Body of pancreas (tissue), 4 donors: ENCODE measurements around the gene FBXO31. TPM values are rescaled to one million over a fixed set of nuclear protein-coding genes. Genes with fewer than 3 reads are reported as not detected.
"Not testable (repeated sequence)": the region's sequence is repeated elsewhere in the genome, so short reads cannot be mapped to it uniquely, and the experiment has no call there.

Source experiments
- ATAC-seq: fragments of 150-250 bp; one replicate; pipeline ENCODE4 v1.9.1; 2016
- DNase-seq, 4 donors: peaks; one replicate each; pipeline ENCODE4 v3.0.0-alpha.2; 2019
- H3K27ac ChIP-seq, 4 donors: fragments of 200-600 bp; sonication (generic); 1 replicate in 3 of 4; 2 replicates in 1 of 4; pipeline versions ENCODE4 v1.5.1 to v1.6.1; 2016 to 2019; ENCODE audit warnings: mild to moderate bottlenecking in 1 of 4, mixed read lengths in 1 of 4, moderate library complexity in 1 of 4
- H3K27me3 ChIP-seq, 2 donors: fragments of 200-600 bp; sonication (generic); one replicate each; pipeline ENCODE4 v1.6.0; 2016; ENCODE audit warnings: mild to moderate bottlenecking in 1 of 2
- H3K36me3 ChIP-seq, 2 donors: fragments of 200-600 bp; sonication (generic); replicated peaks in 1 of 2; 2 replicates each; pipeline ENCODE4 v1.5.1; 2016; ENCODE audit warnings: low read depth in 2 of 2; ENCODE audit not compliant: insufficient read depth in 1 of 2
- H3K4me1 ChIP-seq: fragments of 200-600 bp; sonication (generic); one replicate; pipeline ENCODE4 v1.6.0; 2016
- H3K4me3 ChIP-seq, 2 donors: fragments of 200-600 bp; sonication (generic); 1 replicate in 1 of 2; 2 replicates in 1 of 2; pipeline ENCODE4 v1.5.1; 2016 to 2019
- H3K9me3 ChIP-seq, 3 donors: fragments of 200-600 bp; sonication (generic); 1 replicate in 2 of 3; 2 replicates in 1 of 3; pipeline ENCODE4 v1.5.1; 2016
- CTCF ChIP-seq, 7 experiments: fragments of 450-650 bp in 4 of 7; fragments of 200-600 bp in 3 of 7; sonication (generic) in 3 of 7; IDR thresholded peaks; one replicate each; pipeline ENCODE4 v1.5.1; 2016 to 2019; ENCODE audit warnings: antibody characterized with exemption in 7 of 7
- POLR2A ChIP-seq, 3 donors: fragments of 450-650 bp; IDR thresholded peaks; one replicate each; pipeline ENCODE4 v1.6.1; 2016; ENCODE audit warnings: antibody characterized with exemption in 3 of 3, mild to moderate bottlenecking in 2 of 3
- WGBS, 2 donors: methylation state at CpG; one replicate each; pipeline ENCODE4 v1.1.5; 2017; 5-methylcytosine and 5-hydroxymethylcytosine counted together
- intact Hi-C: fragments of 100-400 bp; cut with DNase I; formaldehyde crosslinking; loops from one replicate; pipeline ENCODE4 v1.15.1; 2023
- total RNA-seq, 2 donors: library from RNA; depleted of rRNA; stranded (reverse); fragments of >200 nt; gene quantifications; one replicate each; pipeline ENCODE4 v1.1.0, GENCODE V29; 2016

The FBXO31 gene
- total RNA-seq, 2 donors from 2014 or later, result 35.5 to 46.8 TPM

- intact Hi-C loops, result no loop called here
- peaks cover 0 to under 1% of the 10 kb centered on the region in 2 donors for H3K36me3 ChIP-seq
- 88 to 91% methylated on average over 11 to 13 of the region's 13 CpGs for WGBS, 2 donors
- DNase-seq (no peak), ATAC-seq (no peak)
- H3K9me3 ChIP-seq, result no peaks in the 10 kb centered on the region
- no peak overlapping the region for H3K27ac ChIP-seq
- TF ChIP-seq POLR2A (IDR thresholded peaks at IDR 0.05), result no peak
- TF ChIP-seq CTCF (IDR thresholded peaks at IDR 0.05), result no peak
- H3K4me3 ChIP-seq, result no peak overlapping the region
- H3K27me3 ChIP-seq, result no peaks in the 10 kb centered on the region
- H3K4me1 ChIP-seq, result peaks cover 15% of the 10 kb centered on the region
These were observed 18.4 kb downstream of the FBXO31 start for GRCh38 chr16:87365021-87365713.

- intact Hi-C loops, result no loop called here
- WGBS, 2 donors, result 29 to 36% methylated on average over 10 to 17 of the region's 17 CpGs
- peak overlapping the region in 2 of 4 donors; percentile 19 to 62 for H3K27ac ChIP-seq
- H3K36me3 ChIP-seq, result peaks cover 0 to 6% of the 10 kb centered on the region in 2 donors
- H3K27me3 ChIP-seq, result no peaks in the 10 kb centered on the region
- H3K4me1 ChIP-seq, result peaks cover 15% of the 10 kb centered on the region
- TF ChIP-seq POLR2A (IDR thresholded peaks at IDR 0.05) (no peak), CTCF (IDR thresholded peaks at IDR 0.05) (no peak)
- DNase-seq (peak; percentile 31 to 60 (median 39)), ATAC-seq (peak; percentile 63)
- no peaks in the 10 kb centered on the region for H3K9me3 ChIP-seq
- H3K4me3 ChIP-seq, result no peak overlapping the region
These were observed 19.7 kb downstream of the FBXO31 start for GRCh38 chr16:87363771-87364455.

- Histone ChIP-seq H3K36me3 (peaks cover 0 to 12% of the 10 kb centered on the region in 2 donors), H3K27ac (peak overlapping the region in 1 of 4 donors; percentile 9), H3K4me1 (peaks cover 15% of the 10 kb centered on the region)
- DNase-seq, ATAC-seq, H3K9me3 ChIP-seq, H3K4me3 ChIP-seq, H3K27me3 ChIP-seq, intact Hi-C loops: not testable (repeated sequence)
- 93 to 96% methylated on average over 13 of the region's 13 CpGs for WGBS, 2 donors
These were observed 20.6 kb downstream of the FBXO31 start for GRCh38 chr16:87362828-87363559.

- peaks cover 15% of the 10 kb centered on the region for H3K4me1 ChIP-seq
- no peak overlapping the region for H3K4me3 ChIP-seq
- no peak overlapping the region for H3K27ac ChIP-seq
- H3K9me3 ChIP-seq, result no peaks in the 10 kb centered on the region
- ATAC-seq (no peak), DNase-seq (no peak)
- TF ChIP-seq POLR2A (IDR thresholded peaks at IDR 0.05), result no peak
- TF ChIP-seq CTCF (IDR thresholded peaks at IDR 0.05), result no peak
- H3K27me3 ChIP-seq, result no peaks in the 10 kb centered on the region
- peaks cover 0 to 13% of the 10 kb centered on the region in 2 donors for H3K36me3 ChIP-seq
- intact Hi-C loops, result no loop called here
- WGBS, 2 donors, result 91 to 96% methylated on average over 8 of the region's 8 CpGs
These were observed 21.5 kb downstream of the FBXO31 start for GRCh38 chr16:87361916-87362619.
